Epithelial cell of proximal tubule (primary cell): ENCODE measurements around the gene PRKCB. TPM values are rescaled to one million over a fixed set of nuclear protein-coding genes. Genes with fewer than 3 reads are reported as not detected.

ENCODE experiments used
- DNase-seq: peaks from one replicate; pipeline ENCODE4 v3.0.0-alpha.2; 2011; ENCODE audit warnings: low read depth
- H3K4me3 ChIP-seq: 2 replicates; pipeline ENCODE4 v1.5.1; 2011; ENCODE audit warnings: low read depth, mild to moderate bottlenecking, low read length
- total RNA-seq: library from RNA; depleted of rRNA; stranded (reverse); fragments of >200 nt; gene quantifications from 2 replicates; pipeline ENCODE4 v1.2.3, GENCODE V29; 2015
- TF ChIP-seq, protein P1 (sequence below): conservative IDR thresholded peaks from 2 replicates; pipeline ENCODE4 v1.5.1; 2012; ENCODE audit warnings: low read depth, mild to moderate bottlenecking, low read length

The PRKCB gene
- total RNA-seq, 1 donor from 2014 or later: not detected

DNA sequence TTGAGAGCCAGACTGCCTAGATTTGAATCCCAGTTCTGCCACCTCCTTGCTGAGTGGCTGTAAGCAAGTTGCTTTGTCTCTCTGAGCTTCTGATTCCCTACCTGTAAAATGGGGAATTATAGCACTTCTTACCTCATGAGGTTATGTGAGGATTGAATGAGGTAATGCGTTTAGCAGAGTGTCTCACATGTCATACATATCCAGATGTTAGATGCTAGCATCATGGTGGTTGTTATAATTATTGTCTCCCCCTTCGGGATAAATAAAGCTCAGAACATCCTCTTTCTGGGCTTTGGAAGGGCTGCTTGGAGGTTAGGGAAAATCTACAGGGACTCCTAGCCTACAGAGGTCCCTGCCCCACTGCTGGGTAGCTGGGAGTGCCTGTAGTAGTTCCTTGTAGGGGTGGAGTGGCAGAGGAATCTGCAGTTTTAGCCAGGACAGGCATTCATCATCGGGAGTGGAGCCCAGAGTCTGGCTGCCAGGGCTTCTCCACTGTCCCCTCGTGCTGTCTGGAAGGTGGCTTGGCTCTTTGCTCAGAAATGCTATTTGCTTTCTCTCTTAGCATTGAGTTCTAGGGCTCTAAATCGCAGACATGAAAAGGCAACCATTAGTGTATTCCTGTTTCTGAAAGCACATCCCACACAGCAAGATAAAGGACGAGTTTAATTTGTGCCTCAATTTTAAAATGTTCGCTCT, 282.5 kb downstream of the PRKCB start:
- TF ChIP-seq, protein P1, sequence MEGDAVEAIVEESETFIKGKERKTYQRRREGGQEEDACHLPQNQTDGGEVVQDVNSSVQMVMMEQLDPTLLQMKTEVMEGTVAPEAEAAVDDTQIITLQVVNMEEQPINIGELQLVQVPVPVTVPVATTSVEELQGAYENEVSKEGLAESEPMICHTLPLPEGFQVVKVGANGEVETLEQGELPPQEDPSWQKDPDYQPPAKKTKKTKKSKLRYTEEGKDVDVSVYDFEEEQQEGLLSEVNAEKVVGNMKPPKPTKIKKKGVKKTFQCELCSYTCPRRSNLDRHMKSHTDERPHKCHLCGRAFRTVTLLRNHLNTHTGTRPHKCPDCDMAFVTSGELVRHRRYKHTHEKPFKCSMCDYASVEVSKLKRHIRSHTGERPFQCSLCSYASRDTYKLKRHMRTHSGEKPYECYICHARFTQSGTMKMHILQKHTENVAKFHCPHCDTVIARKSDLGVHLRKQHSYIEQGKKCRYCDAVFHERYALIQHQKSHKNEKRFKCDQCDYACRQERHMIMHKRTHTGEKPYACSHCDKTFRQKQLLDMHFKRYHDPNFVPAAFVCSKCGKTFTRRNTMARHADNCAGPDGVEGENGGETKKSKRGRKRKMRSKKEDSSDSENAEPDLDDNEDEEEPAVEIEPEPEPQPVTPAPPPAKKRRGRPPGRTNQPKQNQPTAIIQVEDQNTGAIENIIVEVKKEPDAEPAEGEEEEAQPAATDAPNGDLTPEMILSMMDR: no peak
- DNase-seq: no peak
- H3K4me3 ChIP-seq: no peak overlapping the region

DNA sequence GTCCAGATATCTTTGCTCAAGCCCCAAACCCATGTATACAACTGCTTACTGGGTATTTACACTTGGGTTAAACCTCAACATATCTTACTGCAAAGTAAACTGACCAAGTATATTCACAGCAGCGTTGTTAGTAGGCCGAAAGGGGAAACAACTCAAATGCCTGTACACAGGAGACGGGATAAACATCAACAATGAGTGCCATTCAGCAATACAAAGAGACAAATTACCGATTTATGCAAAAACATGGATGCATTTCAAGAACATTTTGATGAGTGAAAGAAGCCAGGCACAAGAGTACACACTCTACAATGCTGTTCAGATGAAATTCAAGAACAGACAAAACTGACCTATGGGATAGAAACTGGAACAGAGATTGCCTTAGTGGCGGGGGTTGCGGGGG, 284.0 kb downstream of the PRKCB start:
- TF ChIP-seq, protein P1: no peak
- DNase-seq: no peak
- H3K4me3 ChIP-seq: no peak overlapping the region

DNA sequence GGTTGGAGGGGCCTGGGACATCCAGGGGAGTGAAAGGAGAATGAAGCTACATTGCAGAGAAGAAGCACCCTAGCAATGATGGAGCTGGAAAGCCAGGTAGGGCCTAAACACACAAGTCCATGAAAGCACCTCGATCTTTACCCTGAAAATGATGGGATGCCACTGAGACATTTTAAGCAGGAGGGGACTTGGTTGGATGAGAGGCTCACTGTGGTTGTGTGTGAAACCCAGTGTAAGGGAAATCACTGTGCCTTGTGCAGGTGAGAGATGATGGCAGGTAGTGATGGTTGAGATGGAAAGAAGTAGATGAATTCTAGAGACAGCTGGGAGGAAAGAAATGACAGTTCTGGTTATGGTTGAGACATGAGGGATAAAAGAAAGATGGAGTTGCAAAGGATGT, 287.5 kb downstream of the PRKCB start:
- TF ChIP-seq, protein P1: no peak
- no peak for DNase-seq
- H3K4me3 ChIP-seq: no peak overlapping the region

DNA sequence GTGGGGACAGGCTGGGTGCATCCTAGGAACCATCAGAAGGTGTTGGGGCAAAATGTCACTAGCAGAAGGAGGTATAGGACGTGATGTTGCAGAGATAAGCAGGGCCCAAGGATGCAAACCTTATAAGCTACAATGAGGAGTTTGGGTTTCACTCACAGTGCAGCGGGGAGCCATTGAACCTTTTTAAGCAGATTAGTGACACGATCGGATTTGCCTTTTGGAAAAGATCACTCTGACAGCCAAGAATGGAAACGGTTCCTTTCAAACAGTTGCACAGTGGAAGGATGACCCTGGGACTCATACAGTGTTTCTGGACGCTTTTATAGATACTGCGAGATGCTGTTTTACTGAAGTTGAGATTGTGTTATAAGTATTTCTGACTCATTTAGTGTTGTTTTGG, 288.5 kb downstream of the PRKCB start:
- no peak overlapping the region for H3K4me3 ChIP-seq
- TF ChIP-seq, protein P1: no peak
- no peak for DNase-seq

DNA sequence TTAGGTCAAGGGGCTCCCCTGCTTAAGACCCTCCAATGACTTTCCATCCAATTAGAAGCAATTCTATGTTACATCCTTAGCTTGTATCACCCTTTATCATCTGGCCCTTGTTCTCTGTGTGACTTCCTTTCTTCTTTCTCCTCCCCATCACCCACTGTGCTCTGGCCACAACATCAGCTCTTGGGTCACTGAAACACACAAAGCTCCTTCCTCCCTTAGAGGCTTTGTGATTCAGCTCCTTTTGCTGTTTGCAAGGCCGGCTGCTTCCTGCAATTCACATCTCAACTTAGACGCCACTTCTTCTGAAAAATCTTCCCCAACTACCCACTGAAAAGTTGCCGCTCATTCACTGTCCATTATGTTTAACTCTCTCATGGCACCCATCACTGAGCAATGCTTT, 289.4 kb downstream of the PRKCB start:
- TF ChIP-seq, protein P1: no peak
- no peak overlapping the region for H3K4me3 ChIP-seq
- no peak for DNase-seq

DNA sequence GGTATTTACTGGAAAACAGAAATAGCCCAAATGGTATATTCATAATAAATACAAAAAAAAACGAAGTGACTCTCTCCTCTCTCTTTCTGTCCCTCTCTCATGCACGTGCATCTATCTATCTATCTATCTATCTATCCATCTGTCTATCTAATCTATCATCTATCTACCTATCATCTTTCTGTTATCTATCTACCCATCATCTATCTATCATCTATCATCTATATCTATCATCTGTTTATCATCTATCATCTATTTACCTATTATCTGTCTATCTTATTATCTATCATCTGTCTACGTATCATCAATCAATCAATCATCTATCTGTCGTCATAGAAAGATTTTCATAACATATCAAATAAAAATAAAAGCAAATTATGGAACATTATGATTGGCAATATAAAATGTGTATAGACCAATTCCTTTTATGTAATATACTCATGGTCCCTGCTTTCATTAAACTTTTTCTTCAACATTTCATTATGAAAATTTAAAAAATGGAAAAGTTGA, 293.7 kb downstream of the PRKCB start:
- TF ChIP-seq, protein P1: no peak
- no peak overlapping the region for H3K4me3 ChIP-seq
- no peak for DNase-seq
